ENCODE data around the gene HYDIN.
"Not testable (repeated sequence)": the region's sequence is repeated elsewhere in the genome, so short reads cannot be mapped to it uniquely, and the experiment has no call there.

Gene HYDIN

GRCh38 chr16:71151654-71152053 is 78.9 kb downstream of the HYDIN start:
- FAIRE-seq; DNase-seq (ENCODE audit: extremely low spot score, insufficient read length, low read depth): not testable (repeated sequence)

- FAIRE-seq; DNase-seq (ENCODE audit: extremely low spot score, insufficient read length, low read depth): not testable (repeated sequence)
Observed at GRCh38 chr16:71143246-71143645, 87.3 kb downstream of the HYDIN start.

- FAIRE-seq; DNase-seq (ENCODE audit: extremely low spot score, insufficient read length, low read depth): not testable (repeated sequence)
Observed at GRCh38 chr16:71110565-71110964, 120.0 kb downstream of the HYDIN start.

- DNase-seq (ENCODE audit: extremely low spot score, insufficient read length, low read depth); FAIRE-seq: not testable (repeated sequence)
Observed at GRCh38 chr16:71109656-71110208, 120.8 kb downstream of the HYDIN start.

GRCh38 chr16:71105881-71106280 is 124.6 kb downstream of the HYDIN start:
- not testable (repeated sequence) for DNase-seq (ENCODE audit: extremely low spot score, insufficient read length, low read depth); FAIRE-seq

GRCh38 chr16:71083573-71083972 is 146.9 kb downstream of the HYDIN start:
- not testable (repeated sequence) for FAIRE-seq; DNase-seq (ENCODE audit: extremely low spot score, insufficient read length, low read depth)

GRCh38 chr16:71080777-71081176 is 149.7 kb downstream of the HYDIN start:
- DNase-seq (ENCODE audit: extremely low spot score, insufficient read length, low read depth); FAIRE-seq: not testable (repeated sequence)

- FAIRE-seq; DNase-seq (ENCODE audit: extremely low spot score, insufficient read length, low read depth): not testable (repeated sequence)
Observed at GRCh38 chr16:71080262-71080661, 150.3 kb downstream of the HYDIN start.

- not testable (repeated sequence) for DNase-seq (ENCODE audit: extremely low spot score, insufficient read length, low read depth); FAIRE-seq
Observed at GRCh38 chr16:71070651-71071050, 159.9 kb downstream of the HYDIN start.

- not testable (repeated sequence) for DNase-seq (ENCODE audit: extremely low spot score, insufficient read length, low read depth); FAIRE-seq
Observed at GRCh38 chr16:71069842-71070241, 160.7 kb downstream of the HYDIN start.

GRCh38 chr16:71053897-71054609 is 176.5 kb downstream of the HYDIN start:
- not testable (repeated sequence) for FAIRE-seq; DNase-seq (ENCODE audit: extremely low spot score, insufficient read length, low read depth)

- FAIRE-seq = not testable (repeated sequence)
Observed at GRCh38 chr16:71050307-71050706, 180.2 kb downstream of the HYDIN start.

GRCh38 chr16:71039368-71040111 is 191.0 kb downstream of the HYDIN start:
- not testable (repeated sequence) for FAIRE-seq; DNase-seq (ENCODE audit: extremely low spot score, insufficient read length, low read depth)

More at GRCh38 chr16:71050307-71050706, 180.2 kb downstream of the HYDIN start:
- DNase-seq (ENCODE audit: extremely low spot score, insufficient read length, low read depth) = not testable (repeated sequence)

- DNase-seq (ENCODE audit: extremely low spot score, insufficient read length, low read depth); FAIRE-seq: not testable (repeated sequence)
Observed at GRCh38 chr16:71038421-71038820, 192.1 kb downstream of the HYDIN start.

GRCh38 chr16:71037987-71038386 is 192.5 kb downstream of the HYDIN start:
- not testable (repeated sequence) for DNase-seq (ENCODE audit: extremely low spot score, insufficient read length, low read depth); FAIRE-seq

GRCh38 chr16:71028032-71028727 is 202.3 kb downstream of the HYDIN start:
- not testable (repeated sequence) for DNase-seq (ENCODE audit: extremely low spot score, insufficient read length, low read depth); FAIRE-seq

GRCh38 chr16:71027511-71027910 is 203.0 kb downstream of the HYDIN start:
- not testable (repeated sequence) for DNase-seq (ENCODE audit: extremely low spot score, insufficient read length, low read depth); FAIRE-seq

GRCh38 chr16:71023851-71024439 is 206.6 kb downstream of the HYDIN start:
- FAIRE-seq; DNase-seq (ENCODE audit: extremely low spot score, insufficient read length, low read depth): not testable (repeated sequence)

GRCh38 chr16:71021961-71022537 is 208.5 kb downstream of the HYDIN start:
- DNase-seq (ENCODE audit: extremely low spot score, insufficient read length, low read depth); FAIRE-seq: not testable (repeated sequence)

Data from GM18507 (cell line).